HL-60/S4 treated with retinoic acid at 250 ng/mL for 4 days and 3 days (cell line): ENCODE measurements around the gene ENPP4.
"Not testable (repeated sequence)": the region's sequence is repeated elsewhere in the genome, so short reads cannot be mapped to it uniquely, and the experiment has no call there.

Source experiments
- in situ Hi-C: fragments of 300-500 bp; cut with MboI; formaldehyde crosslinking; loops from 2 replicates; pipeline ENCODE4 v1.7.0; 2022; ENCODE audit warnings: low sequenced_read_pairs

Gene ENPP4

GRCh38 chr6:46129629-46130511 lies at the start of gene ENPP4:
Gene ENPP4, plus strand, starts transcription at chr6:46129989. Its CDS starts 9,595 bp downstream, at chr6:46139584.
- in situ Hi-C loops: no loop called here

- in situ Hi-C loops: no loop called here
Observed at GRCh38 chr6:46080111-46080510, 49.7 kb upstream of the ENPP4 start.

- in situ Hi-C loops: not testable (repeated sequence)
Observed at GRCh38 chr6:46085688-46086087, 44.1 kb upstream of the ENPP4 start.

- in situ Hi-C loops: no loop called here
Observed at GRCh38 chr6:46090115-46091079, 39.4 kb upstream of the ENPP4 start.

- in situ Hi-C loops: no loop called here
Observed at GRCh38 chr6:46091080-46091478, 38.7 kb upstream of the ENPP4 start.

- in situ Hi-C loops: no loop called here
Observed at GRCh38 chr6:46095251-46095650, 34.5 kb upstream of the ENPP4 start.

GRCh38 chr6:46097366-46097765 lies 32.4 kb upstream of the ENPP4 start:
- in situ Hi-C loops: no loop called here

GRCh38 chr6:46098678-46099077 lies 31.1 kb upstream of the ENPP4 start:
- in situ Hi-C loops: no loop called here

- in situ Hi-C loops: no loop called here
Observed at GRCh38 chr6:46099952-46100351, 29.8 kb upstream of the ENPP4 start.

- in situ Hi-C loops: no loop called here
Observed at GRCh38 chr6:46102123-46102522, 27.7 kb upstream of the ENPP4 start.

GRCh38 chr6:46103441-46104115 lies 26.2 kb upstream of the ENPP4 start:
- in situ Hi-C loops: no loop called here

GRCh38 chr6:46104209-46104608 lies 25.6 kb upstream of the ENPP4 start:
- in situ Hi-C loops: no loop called here

- in situ Hi-C loops: no loop called here
Observed at GRCh38 chr6:46105568-46105967, 24.2 kb upstream of the ENPP4 start.

- in situ Hi-C loops: no loop called here
Observed at GRCh38 chr6:46113370-46113769, 16.4 kb upstream of the ENPP4 start.

GRCh38 chr6:46115634-46116033 lies 14.2 kb upstream of the ENPP4 start:
- in situ Hi-C loops: no loop called here

GRCh38 chr6:46116289-46116688 lies 13.5 kb upstream of the ENPP4 start:
- in situ Hi-C loops: no loop called here

GRCh38 chr6:46118157-46118556 lies 11.6 kb upstream of the ENPP4 start:
- in situ Hi-C loops: no loop called here

- in situ Hi-C loops: no loop called here
Observed at GRCh38 chr6:46118836-46119235, 11.0 kb upstream of the ENPP4 start.

- in situ Hi-C loops: not testable (repeated sequence)
Observed at GRCh38 chr6:46119679-46120078, 10.1 kb upstream of the ENPP4 start.

GRCh38 chr6:46128476-46128875 lies 1.3 kb upstream of the ENPP4 start:
- in situ Hi-C loops: no loop called here

GRCh38 chr6:46129291-46129628 lies 529 bp upstream of the ENPP4 start:
- in situ Hi-C loops: no loop called here
